ENCODE results near the gene GEMIN7. TPM values are rescaled to one million over a fixed set of nuclear protein-coding genes. Genes with fewer than 3 reads are reported as not detected.

Gene GEMIN7
- total and polyA plus RNA-seq, 2 of the 13 experiments (the other 11 are each of a cell fraction or from before 2014, with no cell fraction given) = 24.1 to 30.6 TPM

- TF ChIP-seq PBX3 (CRISPR knock-in tag; IDR thresholded peaks at IDR 0.05; ENCODE audit: borderline replicate concordance) = no peak
- peak; percentile 53; the same call in 1 of the 2 replicates for TF ChIP-seq ZNF276 (CRISPR knock-in tag; IDR thresholded peaks at IDR 0.05; ENCODE audit: low read depth)
- peak; percentile 85 for TF ChIP-seq MYC (CRISPR knock-in tag; IDR thresholded peaks at IDR 0.05; ENCODE audit: borderline replicate concordance)
- TF ChIP-seq IRF9 (CRISPR knock-in tag; IDR thresholded peaks at IDR 0.05; ENCODE audit: borderline replicate concordance) = no peak
- TF ChIP-seq ZBTB40 (IDR thresholded peaks at IDR 0.05) = no peak
- peak; percentile 36; the same call in 1 of the 2 replicates for TF ChIP-seq ZBTB40 (CRISPR knock-in tag; IDR thresholded peaks at IDR 0.05)
- 0 out of 2 replicates have a peak, but pooled peaks have one; percentile 37 for TF ChIP-seq FOXC1 (CRISPR knock-in tag; IDR thresholded peaks at IDR 0.05; ENCODE audit: borderline replicate concordance)
- TF ChIP-seq BRCA1 (CRISPR knock-in tag; IDR thresholded peaks at IDR 0.05) = no peak
- TF ChIP-seq RFXAP (CRISPR knock-in tag; IDR thresholded peaks at IDR 0.05; ENCODE audit: borderline replicate concordance) = peak; percentile 82; the same call in 1 of the 2 replicates
- no peak for TF ChIP-seq REXO4 (CRISPR knock-in tag; IDR thresholded peaks at IDR 0.05; ENCODE audit: borderline replicate concordance)
- no peak for TF ChIP-seq SMAD9 (CRISPR knock-in tag; IDR thresholded peaks at IDR 0.05)
- TF ChIP-seq NR3C1 (CRISPR knock-in tag; IDR thresholded peaks at IDR 0.05) = no peak
- TF ChIP-seq SP140L (CRISPR knock-in tag; IDR thresholded peaks at IDR 0.05; ENCODE audit: borderline replicate concordance) = no peak
- 0 out of 2 replicates have a peak, but pooled peaks have one; percentile 69 for TF ChIP-seq ZBTB34 (CRISPR knock-in tag; IDR thresholded peaks at IDR 0.05)
These were observed 33.2 kb upstream of the GEMIN7 start (continued) for GRCh38 chr19:45045671-45046353.
